Measurements from ENCODE around the gene SEC61A1. TPM values are rescaled to one million over a fixed set of nuclear protein-coding genes. Genes with fewer than 3 reads are reported as not detected.

SEC61A1 gene
- total RNA-seq, 6 experiments from 2014 or later, result 497 to 608 (median 536) TPM

GRCh38 chr3:128074851-128075521 is 22.7 kb downstream of the SEC61A1 start:
- Mint-ChIP-seq H3K4me3 (peak overlapping the region; percentile 72), H3K9me3 (no peaks in the 10 kb centered on the region), H3K27me3 (ENCODE audit: insufficient read depth) (peaks cover 6% of the 10 kb centered on the region), H3K36me3 (ENCODE audit: low read depth) (peaks cover 22% of the 10 kb centered on the region; the same call in 1 of the 2 replicates), H3K4me1 (ENCODE audit: low read depth) (peaks cover 57% of the 10 kb centered on the region), H3K27ac (peak overlapping the region; percentile 74)
- no peak for DNase-seq
- TF ChIP-seq CTCF (IDR thresholded peaks at IDR 0.05), result no peak

- H3K27ac Mint-ChIP-seq, result peak overlapping the region; percentile 74
- peak overlapping the region; percentile 72 for H3K4me3 Mint-ChIP-seq
Measured at GRCh38 chr3:128075522-128076482, 23.6 kb downstream of the SEC61A1 start.

GRCh38 chr3:128076483-128077201 is 24.4 kb downstream of the SEC61A1 start:
- Mint-ChIP-seq H3K27ac (no peak overlapping the region), H3K36me3 (ENCODE audit: low read depth) (peaks cover 21% of the 10 kb centered on the region), H3K4me1 (ENCODE audit: low read depth) (peaks cover 68% of the 10 kb centered on the region), H3K27me3 (ENCODE audit: insufficient read depth) (peaks cover 6% of the 10 kb centered on the region), H3K4me3 (no peak overlapping the region; the same call in none of the 2 replicates), H3K9me3 (no peaks in the 10 kb centered on the region)
- no peak for DNase-seq
- no peak for TF ChIP-seq CTCF (IDR thresholded peaks at IDR 0.05)

More at GRCh38 chr3:128075522-128076482, 23.6 kb downstream of the SEC61A1 start:
- TF ChIP-seq CTCF (IDR thresholded peaks at IDR 0.05), result peak; percentile 99
- Mint-ChIP-seq H3K9me3 (no peaks in the 10 kb centered on the region), H3K36me3 (ENCODE audit: low read depth) (peaks cover 19% of the 10 kb centered on the region), H3K4me1 (ENCODE audit: low read depth) (peaks cover 60% of the 10 kb centered on the region), H3K27me3 (ENCODE audit: insufficient read depth) (peaks cover 6% of the 10 kb centered on the region)
- peak; percentile 73 for DNase-seq

- TF ChIP-seq CTCF (IDR thresholded peaks at IDR 0.05), result no peak
- peaks cover 26% of the 10 kb centered on the region for H3K36me3 Mint-ChIP-seq (ENCODE audit: low read depth)
- H3K27me3 Mint-ChIP-seq (ENCODE audit: insufficient read depth), result peaks cover 6% of the 10 kb centered on the region
- no peak overlapping the region for H3K27ac Mint-ChIP-seq
- no peaks in the 10 kb centered on the region for H3K9me3 Mint-ChIP-seq
- H3K4me3 Mint-ChIP-seq, result no peak overlapping the region
- H3K4me1 Mint-ChIP-seq (ENCODE audit: low read depth), result peaks cover 74% of the 10 kb centered on the region
- DNase-seq, result no peak
Measured at GRCh38 chr3:128077202-128077624, 25.0 kb downstream of the SEC61A1 start.

- Mint-ChIP-seq H3K4me1 (ENCODE audit: low read depth) (peaks cover 78% of the 10 kb centered on the region), H3K9me3 (no peaks in the 10 kb centered on the region), H3K27ac (peak overlapping the region; percentile 29; the same call in 1 of the 2 replicates), H3K36me3 (ENCODE audit: low read depth) (peaks cover 26% of the 10 kb centered on the region), H3K27me3 (ENCODE audit: insufficient read depth) (peaks cover 6% of the 10 kb centered on the region), H3K4me3 (no peak overlapping the region)
- no peak for DNase-seq
- TF ChIP-seq CTCF (IDR thresholded peaks at IDR 0.05), result no peak
Measured at GRCh38 chr3:128077665-128078064, 25.4 kb downstream of the SEC61A1 start.
